NCI-H82 (cell line): Measurements from ENCODE around the gene TAAR6.
A peak's percentile ranks its signal among the peaks of the same experiment; 100 is the strongest.
"Not testable (repeated sequence)": the region's sequence is repeated elsewhere in the genome, so short reads cannot be mapped to it uniquely, and the experiment has no call there.

Source experiments
- DNase-seq: peaks from one replicate; lab custom pipeline; 2025; lab: John Stamatoyannopoulos, UW

Gene TAAR6, protein sequence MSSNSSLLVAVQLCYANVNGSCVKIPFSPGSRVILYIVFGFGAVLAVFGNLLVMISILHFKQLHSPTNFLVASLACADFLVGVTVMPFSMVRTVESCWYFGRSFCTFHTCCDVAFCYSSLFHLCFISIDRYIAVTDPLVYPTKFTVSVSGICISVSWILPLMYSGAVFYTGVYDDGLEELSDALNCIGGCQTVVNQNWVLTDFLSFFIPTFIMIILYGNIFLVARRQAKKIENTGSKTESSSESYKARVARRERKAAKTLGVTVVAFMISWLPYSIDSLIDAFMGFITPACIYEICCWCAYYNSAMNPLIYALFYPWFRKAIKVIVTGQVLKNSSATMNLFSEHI

DNA sequence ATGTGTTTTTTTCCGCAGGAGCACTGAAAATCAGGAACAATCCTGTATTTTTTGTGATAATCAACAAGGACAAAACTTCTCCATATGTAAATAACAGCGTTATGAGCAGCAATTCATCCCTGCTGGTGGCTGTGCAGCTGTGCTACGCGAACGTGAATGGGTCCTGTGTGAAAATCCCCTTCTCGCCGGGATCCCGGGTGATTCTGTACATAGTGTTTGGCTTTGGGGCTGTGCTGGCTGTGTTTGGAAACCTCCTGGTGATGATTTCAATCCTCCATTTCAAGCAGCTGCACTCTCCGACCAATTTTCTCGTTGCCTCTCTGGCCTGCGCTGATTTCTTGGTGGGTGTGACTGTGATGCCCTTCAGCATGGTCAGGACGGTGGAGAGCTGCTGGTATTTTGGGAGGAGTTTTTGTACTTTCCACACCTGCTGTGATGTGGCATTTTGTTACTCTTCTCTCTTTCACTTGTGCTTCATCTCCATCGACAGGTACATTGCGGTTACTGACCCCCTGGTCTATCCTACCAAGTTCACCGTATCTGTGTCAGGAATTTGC lies at the start of gene TAAR6:
TSS of gene TAAR6 (plus strand) at position 102 of the 557 bp plus-strand sequence. CDS start at position 102, 0 bp downstream.
- no peak for DNase-seq

DNA sequence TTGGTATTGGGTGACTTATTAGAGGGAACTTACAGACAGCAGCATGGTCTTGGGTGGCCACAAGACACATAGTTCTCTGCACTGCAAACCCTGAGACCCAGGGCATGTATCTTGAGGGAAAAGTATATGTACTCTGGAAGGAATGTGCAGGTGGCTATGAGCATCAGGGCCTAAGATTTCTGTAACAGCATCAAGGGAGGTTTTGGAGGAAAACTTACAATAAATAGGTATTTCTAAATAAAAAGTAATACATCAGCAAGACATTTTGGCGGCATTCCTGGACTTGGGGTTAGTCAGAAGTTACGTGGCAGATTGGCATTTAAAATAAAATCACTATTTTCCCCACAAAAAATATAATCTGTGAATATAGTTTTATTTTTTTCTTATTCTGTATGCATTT lies 49.2 kb upstream of the TAAR6 start:
- DNase-seq, result no peak

DNA sequence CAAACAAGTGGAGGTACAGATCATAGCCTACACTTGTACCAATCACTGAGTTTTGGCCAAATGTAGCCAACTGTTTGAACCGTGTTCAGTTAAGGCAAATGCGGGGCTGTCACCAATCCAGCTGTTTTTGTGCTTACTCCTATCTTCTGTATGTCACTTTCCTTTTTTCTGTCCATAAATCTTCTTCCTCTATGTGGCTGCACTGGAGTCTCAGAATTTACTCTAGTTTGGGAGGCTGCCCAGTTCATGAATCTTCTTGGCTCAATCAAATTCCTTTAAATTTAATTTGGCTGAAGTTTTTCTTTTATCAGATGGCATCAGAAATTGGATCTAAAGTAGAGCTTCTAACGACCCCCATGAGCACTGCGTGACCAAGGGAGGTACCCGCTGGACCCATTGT lies 45.5 kb upstream of the TAAR6 start:
- DNase-seq, result no peak

DNA sequence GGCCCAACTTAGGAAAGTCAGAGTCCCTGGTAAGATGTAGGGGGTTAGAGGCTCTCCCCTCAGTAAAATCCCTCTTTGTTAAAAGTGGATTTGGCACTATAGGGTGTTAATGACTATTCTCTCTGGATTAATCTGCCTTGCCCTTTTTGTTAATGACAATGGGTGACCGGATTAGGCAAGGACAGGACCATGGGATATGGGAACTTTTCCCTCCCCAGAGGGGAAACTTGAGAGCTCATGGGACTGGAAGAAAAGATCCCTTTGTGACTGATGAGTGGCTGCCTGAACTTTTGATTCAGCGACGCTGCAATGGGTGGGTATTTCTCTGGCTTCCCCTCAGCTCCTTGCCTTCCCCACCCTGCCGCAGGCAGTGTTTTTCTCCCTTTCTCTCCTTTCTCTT lies 44.3 kb upstream of the TAAR6 start:
- DNase-seq, result peak; percentile 37

DNA sequence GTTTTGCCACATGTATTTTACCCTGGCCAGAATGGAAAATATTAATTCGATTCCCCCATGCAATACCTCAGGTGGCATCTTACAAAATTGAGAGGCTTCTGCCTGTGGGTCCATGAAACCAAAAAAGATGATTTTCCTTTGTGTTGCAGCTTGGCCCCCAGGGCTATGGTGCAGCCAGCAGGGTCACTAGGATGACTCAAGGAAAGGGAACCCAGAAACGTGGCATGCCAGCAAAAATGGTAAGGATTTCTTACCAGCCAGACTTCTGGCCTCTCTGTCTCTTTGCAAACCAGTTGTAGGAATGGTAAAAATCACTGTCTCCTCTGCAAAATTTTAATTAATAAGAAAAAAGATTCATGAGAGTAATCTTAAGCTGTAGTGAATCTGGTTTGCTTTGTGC lies 43.7 kb upstream of the TAAR6 start:
- no peak for DNase-seq

DNA sequence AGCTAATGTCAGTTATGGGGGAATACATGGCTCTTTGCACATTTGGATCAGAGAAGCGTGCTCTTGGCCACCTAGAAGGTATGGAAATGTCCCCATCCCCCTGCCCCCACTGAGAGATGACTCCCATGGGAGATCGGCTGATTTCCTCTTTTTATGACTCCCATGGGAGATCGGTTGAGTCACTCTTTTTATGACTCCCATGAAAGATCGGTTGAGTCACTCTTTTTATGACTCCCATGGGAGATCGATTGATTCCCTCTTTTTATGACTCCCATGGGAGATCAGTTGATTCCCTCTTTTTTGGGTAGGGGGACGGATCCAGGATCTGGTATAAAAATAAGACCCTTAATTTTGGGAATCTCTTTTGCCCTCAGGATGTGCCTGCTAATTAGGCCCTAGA lies 42.3 kb upstream of the TAAR6 start:
- peak; percentile 10 for DNase-seq

DNA sequence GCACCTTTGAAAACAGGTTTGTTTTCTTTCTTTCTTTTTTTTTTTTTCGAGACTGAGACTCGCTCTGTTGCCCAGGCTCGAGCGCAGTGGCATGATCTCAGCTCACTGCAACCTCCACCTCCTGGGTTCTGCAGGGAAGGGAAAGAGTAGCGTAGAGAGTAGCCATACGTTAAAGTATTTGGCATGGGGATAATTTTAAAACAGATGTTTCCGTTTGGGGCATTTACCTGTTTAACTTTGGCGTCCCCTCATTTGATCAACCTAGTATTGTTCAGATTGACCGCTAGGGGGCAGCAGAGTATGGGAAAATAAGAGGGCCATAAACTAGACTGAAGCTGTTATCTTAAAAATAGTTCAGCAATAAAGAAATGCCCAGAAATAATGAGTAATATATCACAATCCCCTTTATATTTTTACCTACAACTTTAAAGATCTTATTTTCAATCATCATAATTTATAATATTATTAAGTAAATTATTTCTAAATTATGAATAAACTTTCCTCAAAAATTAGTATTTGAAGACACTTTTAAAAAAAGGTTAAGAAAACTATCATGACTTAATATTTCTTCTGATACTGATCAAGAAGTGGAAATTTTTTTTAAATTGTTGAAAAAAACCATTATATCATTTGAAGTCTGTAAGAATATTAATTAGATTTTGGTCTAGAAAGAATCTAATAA lies 39.7 kb upstream of the TAAR6 start:
- peak; percentile 84 for DNase-seq

DNA sequence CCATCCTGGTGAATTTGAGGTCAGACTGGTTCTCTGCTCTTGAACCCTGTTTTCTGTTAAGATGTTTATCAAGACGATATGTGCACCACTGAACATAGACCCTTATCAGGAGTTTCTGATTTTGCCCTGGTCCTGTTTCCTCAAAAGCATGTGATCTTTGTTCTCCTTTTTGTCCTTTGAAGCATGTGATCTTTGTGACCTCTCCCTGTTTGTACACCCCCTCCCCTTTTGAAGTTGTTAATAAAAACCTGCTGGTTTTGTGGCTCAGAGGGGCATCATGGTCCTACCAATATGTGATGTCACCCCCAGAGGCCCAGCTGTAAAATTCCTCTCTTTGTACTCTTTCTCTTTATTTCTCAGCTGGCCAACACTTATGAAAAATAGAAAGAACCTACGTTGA lies 35.6 kb upstream of the TAAR6 start:
- not testable (repeated sequence) for DNase-seq

DNA sequence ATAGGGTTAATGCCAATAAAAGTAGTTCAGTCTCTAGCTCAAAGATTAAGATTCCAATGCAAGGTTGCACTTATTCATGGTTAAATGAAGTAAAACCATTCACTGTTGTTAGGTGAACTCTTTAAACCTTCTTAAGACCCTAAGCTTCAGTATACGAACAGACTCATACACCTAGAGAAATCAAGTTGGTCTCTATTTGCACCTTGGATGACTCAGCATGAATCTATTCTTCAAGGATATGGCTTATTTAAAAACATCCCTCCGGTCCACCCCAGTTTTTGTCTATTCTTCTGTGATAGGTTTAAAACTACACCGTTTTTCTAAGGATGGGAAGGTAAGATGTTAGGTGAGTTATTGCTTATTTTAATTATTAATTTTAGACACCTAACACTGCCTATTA lies 33.0 kb upstream of the TAAR6 start:
- no peak for DNase-seq

DNA sequence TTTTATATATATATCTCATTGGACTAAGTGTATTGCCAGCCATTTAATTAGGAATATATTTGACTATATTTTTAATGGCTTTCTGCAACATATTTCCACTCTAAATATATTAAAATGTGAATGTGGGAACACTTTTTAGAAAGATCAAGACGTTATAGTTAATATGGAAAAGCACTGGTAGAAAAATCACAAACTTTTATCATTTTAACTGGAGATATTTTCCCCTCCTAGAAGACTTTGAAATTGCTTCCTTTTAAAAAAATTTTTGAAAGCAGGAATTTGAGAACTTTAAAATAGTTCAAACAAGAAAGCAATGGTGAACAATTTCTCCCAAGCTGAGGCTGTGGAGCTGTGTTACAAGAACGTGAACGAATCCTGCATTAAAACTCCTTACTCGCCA lies 32.1 kb upstream of the TAAR6 start, which contains the start of gene TAAR9:
TSS of gene TAAR9 (plus strand) at position 301 of the 400 bp plus-strand sequence. CDS start at position 314, 13 bp downstream.
- no peak for DNase-seq

DNA sequence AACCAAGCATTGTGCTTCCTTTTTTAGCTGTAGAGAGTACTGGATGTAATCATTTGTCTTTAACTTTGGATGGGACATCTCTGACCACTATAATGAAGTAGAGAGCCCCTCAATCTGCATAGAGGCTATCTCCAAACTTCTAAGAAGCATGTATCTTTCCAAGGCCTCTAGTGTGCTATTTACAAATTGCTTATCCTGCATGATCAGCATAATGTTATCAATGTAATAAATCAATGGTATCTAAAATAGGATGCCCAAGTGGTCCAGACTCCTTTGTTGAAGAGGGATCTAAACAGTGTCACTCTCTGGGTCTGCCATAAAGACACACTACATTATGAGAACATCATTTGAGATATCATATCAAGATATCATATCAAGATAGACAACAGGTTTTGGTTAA lies 25.3 kb upstream of the TAAR6 start:
- no peak for DNase-seq

DNA sequence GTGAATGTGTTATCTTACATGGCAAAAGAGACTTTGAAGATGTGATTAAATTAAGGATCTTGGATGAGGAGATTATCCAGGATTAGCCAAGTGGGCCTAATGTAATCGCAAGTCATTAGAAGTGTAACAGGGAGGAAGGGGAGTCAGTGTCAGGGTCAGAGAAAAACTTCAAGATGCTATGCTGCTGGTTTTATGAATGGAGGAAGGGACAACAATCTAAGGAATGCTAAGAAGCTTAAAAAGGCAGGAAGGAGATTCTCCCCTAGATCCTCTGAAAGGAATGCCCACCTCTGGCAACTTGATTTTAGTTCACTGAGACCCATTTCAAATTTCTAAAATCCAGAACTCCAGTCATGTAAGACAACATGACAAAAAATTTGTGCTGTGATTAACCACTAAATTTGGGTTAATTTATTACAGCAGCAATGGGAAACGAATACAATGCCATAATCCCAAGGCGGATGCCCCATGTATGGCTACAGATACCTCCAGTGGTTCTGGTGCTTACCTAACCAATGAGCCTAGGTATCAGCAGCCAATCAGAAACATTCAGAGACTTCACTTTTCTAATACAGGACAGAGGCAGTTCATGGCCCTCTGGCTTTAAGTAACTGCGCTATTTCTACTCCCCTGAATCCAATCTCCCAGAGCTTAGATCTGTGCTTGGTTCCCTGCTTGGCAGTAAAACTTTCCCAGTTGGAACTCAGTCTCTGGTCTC lies 21.2 kb upstream of the TAAR6 start:
- DNase-seq, result peak; percentile 81

DNA sequence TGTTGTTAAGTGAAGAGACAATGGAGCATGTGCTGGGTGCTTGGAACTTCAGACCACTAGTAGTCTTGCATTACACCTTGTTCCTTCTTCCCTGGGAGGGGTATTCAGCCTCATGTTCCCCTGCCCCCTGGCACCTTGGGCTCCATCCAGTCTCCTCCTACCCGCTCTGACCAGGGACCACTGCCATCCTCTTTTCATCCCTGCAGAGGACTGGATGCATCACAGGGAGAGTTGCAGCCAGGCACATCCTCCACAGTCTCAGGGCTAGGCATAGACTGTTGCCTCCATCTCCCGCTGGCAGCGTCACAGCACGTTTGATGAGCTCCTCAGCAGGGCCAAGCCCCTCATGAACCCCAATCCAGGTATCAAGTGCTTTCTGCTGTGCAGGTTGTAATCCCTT lies 18.9 kb upstream of the TAAR6 start:
- no peak for DNase-seq

DNA sequence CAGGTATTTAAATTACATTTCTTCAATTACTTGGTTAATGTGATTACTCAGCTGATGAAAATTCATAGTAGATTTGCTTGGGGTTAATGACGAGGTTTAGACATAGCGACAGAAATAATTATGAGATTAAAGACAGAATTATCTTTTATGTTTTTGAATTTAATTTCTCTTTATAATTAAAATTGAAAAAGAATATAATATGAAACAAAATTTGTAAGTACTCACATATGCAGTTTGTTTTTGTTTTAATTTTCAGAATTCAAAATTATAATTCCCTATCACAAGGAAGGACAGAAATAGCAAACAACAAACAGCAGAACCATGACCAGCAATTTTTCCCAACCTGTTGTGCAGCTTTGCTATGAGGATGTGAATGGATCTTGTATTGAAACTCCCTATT lies 17.8 kb upstream of the TAAR6 start, which contains the start of gene TAAR8:
TSS of gene TAAR8 (plus strand) at position 301 of the 400 bp plus-strand sequence. CDS start at position 322, 21 bp downstream.
- DNase-seq, result no peak

DNA sequence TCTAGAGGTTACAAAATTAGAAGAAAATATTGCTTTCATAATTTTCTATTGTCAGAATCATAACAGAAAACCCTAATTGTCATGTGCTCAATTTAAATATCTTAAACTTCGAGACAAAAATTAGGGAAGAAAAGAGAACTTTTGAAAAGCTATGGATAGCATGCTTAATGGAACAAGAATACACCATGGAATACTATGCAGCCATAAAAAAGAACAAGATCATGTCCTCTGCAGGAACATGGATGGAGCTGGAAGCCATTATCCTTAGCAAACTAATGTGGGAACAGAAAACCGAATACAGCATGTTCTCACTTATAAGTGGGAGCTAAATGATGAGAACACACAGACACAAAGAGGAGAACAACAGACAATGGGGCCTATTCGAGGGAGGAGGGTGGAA lies 10.0 kb upstream of the TAAR6 start:
- DNase-seq, result not testable (repeated sequence)

DNA sequence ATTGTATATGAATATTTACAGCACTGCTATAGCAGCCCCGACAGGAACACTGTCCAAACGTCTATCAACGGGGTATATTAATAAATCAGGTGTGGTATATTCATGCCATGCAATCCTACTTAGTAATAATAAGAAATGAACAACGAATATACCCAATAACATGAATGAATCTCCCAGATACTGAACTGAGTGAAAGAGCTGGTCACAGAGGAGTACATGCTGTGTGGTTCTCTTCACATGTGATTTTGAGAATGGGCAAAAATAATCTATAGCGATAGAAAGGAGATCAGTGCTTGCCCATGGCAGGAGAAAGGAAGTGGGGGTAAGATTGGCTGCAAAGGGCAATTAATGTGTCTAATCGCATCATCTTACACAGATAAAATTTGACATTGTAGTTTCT lies 3.7 kb upstream of the TAAR6 start:
- no peak for DNase-seq

DNA sequence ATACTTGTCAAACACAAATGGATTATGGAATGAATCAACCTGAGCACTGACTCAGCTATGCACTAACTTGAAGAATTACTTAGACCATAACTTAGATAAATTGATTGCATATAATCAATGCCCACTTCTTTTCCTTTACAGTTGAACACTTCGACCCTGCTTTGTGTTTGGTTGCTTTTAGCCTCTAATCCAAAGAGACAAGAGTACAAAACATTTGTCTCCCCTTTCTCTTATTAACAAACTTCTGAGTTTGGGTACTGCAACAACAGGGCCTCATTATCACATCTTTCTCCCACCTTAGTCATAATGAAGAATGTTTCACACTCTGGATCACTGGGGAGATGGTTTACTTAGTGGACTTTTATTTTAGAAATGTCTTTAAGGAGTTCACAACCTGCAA lies 2.6 kb upstream of the TAAR6 start:
- DNase-seq, result no peak

DNA sequence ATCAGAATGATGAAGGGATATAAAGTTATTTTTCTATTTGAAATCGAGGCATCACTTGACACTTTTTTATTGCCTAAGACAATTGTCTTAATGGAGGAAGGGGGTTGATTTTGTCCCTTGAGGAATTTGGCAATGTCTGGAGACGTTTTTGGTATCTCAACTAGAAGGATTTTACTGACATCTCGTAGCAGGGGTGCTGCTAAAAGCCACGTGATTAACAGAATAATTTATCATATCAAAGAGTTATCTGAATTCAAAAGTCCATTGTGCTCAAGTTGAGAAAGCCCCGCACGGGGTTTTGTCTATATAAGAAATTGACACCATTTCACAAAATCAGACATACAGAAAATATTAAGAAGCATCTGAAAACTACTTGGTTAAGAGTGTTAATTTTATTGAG lies 1.5 kb upstream of the TAAR6 start:
- no peak for DNase-seq

DNA sequence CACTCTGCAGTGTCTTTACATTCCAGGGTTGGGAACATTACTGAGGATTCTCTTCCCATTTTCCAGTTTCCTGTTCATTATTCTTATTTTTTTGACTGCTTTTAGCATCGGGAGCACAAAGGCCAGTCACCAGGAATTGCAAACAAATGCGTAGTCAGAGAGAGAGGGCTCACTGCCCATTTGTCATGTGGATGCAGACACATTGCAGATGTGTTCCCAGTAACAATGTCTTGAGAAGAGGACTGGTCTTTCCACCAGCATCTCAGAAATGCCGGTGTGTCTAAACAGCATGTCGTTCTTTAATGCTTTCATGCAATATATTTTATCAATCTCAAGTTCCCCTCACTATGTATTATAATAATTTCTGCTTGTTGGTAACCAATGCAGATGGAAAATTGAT lies 952 bp upstream of the TAAR6 start:
- no peak for DNase-seq

DNA sequence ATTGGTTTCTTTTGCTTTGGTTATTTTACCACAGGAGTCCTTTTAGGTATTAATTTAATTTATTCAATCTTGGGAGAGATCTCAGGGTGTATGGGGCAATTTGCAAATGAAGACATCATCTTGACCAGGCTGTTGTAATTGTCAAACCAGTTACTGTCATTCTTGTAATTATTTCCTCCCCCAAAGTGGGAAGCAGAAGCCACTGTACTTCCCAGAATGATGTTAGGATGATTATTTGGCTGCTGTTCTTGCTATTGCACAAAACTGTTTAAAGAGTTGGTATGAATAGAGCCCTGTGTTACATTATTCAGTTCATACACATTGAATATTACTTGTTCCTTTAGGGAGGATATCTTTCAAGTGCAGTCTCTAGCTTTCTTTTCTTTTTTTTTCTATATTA lies 1.7 kb downstream of the TAAR6 start:
- DNase-seq, result no peak

DNA sequence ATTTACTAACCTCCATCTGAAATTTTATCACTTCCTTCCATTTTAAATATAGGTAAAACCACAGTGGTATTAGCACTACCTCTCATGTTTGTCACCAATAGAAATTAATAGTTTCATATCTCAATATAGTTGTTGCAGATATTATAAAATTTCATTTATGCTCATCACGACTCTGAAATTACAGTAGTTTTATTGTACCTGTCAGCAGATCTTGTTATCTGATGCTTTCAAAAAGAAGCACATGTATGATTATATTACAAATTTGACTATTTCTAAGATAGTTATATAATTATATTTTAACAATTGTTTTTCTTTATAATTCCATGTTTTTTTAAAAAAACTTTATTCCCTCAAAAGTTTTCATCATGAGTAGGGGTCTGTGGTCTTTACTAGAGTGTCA lies 14.6 kb downstream of the TAAR6 start:
- no peak for DNase-seq

DNA sequence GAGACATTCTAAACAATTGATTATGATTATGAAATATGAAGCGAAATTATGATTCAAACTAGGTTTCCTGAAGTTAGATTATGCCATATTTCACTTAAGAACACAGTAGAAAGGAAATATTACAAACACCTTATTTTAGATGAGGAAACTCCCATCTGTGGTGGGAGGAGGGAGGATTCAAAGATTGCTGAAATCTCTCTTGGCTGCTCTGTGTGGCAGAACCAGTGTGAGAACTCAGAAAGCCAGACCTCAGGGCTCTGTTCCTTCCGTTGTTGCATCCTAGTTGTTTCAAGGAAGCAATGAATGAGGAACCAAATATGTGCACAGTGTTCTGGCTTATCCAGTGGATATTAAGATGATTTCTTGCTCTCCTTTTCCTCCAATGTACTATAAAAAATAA lies 17.3 kb downstream of the TAAR6 start:
- no peak for DNase-seq

DNA sequence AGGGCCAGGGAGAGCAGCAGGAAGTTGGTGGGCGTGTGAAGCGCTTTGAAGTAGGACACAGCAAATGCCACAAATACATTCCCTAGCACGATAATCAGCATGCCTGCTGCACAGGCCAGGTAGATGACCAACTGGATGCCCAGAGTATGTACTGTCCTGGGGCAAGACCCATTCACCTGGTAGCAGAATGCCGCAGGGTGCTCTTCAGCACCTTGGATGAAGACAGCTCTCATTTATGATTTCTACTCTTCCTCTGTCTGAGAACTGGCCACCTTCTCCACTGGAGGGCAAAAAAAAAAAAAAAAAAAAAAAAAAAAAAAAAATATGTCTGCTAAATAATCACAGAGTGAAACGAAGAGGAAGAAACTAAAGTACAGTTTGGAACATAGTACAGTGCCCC lies 19.3 kb downstream of the TAAR6 start, which contains the start of gene TAAR5:
TSS of gene TAAR5 (minus strand) at position 288 of the 400 bp plus-strand sequence. CDS start at position 233, 55 bp downstream.
- DNase-seq, result no peak
